ENCODE results near the gene ARF1.

The ARF1 gene

GRCh38 chr1:228147768-228148167, 65.3 kb downstream of the ARF1 start:
- no peaks in the 10 kb centered on the region for H3K9me3 Mint-ChIP-seq
- no peak overlapping the region for H3K4me3 Mint-ChIP-seq
- H3K27ac Mint-ChIP-seq: no peak overlapping the region
- H3K36me3 Mint-ChIP-seq: peaks cover 5 to 9% of the 10 kb centered on the region in 2 donors
- H3K4me1 Mint-ChIP-seq: peaks cover 19 to 26% of the 10 kb centered on the region in 2 donors
- ATAC-seq (replicated peaks) (no peak), DNase-seq (no peak)
- H3K27me3 Mint-ChIP-seq: no peaks in the 10 kb centered on the region

- Mint-ChIP-seq H3K27me3 (no peaks in the 10 kb centered on the region), H3K4me3 (no peak overlapping the region), H3K36me3 (peaks cover 5 to 9% of the 10 kb centered on the region in 2 donors), H3K27ac (no peak overlapping the region), H3K9me3 (no peaks in the 10 kb centered on the region), H3K4me1 (peaks cover 15 to 24% of the 10 kb centered on the region in 2 donors)
- ATAC-seq (replicated peaks) (no peak), DNase-seq (no peak)
These were observed 65.8 kb downstream of the ARF1 start for GRCh38 chr1:228148196-228148861.
